ENCODE results near the gene NEDD4L. TPM values are rescaled to one million over a fixed set of nuclear protein-coding genes. Genes with fewer than 3 reads are reported as not detected.

NEDD4L gene
- total and polyA plus RNA-seq, 2 donors (not counting 1 experiment from before 2014, with no cell fraction given): 10.3 to 25.7 TPM

DNA sequence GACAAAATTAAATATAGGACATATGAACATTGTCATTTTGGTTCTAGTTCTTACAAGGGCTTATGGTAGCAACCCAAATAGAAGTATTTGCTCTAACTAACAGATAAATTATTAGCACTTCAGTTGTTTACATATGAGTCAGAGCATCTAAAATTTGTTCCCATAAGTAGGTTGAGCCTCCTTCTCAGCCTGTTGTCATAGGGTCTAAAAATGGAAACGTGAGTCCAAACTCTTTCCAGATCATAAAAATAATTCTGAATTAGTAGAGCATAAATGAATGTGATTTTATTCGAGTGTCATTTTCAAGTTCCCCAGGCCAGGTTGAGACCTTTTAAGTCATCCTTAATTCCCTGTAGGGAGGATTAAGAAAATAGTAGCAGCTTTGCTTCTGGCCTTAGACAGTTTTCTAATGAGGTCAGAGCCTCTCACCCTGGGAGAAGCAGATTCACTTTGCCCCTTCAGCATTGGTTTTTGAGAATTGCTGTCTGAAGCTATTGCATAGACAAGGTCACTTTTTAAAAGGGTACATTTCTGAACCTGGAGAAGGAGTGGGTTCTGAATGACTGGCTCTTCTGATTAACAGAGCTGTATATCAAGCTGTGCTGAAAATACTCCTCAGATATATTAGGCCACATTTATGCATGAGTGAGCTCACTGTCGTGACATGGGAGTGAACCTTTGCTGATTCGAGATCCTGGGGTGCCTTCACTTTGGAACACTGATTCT lies 164.3 kb downstream of the NEDD4L start:
- ATAC-seq (ENCODE audit: low read depth) (no peak), DNase-seq (no peak)
- Histone ChIP-seq H3K36me3 (replicated peaks in 1 of 2; ENCODE audit: control extremely low read depth in 1 of 2, control insufficient read depth in 1 of 2, extremely low read depth in 1 of 2, insufficient read depth in 2 of 2, low read length in 1 of 2) (no peaks in the 10 kb centered on the region), H3K4me3 (ENCODE audit: control extremely low read depth in 1 of 5, extremely low read depth in 1 of 5, insufficient read depth in 1 of 5, low read depth in 2 of 5, low read length in 4 of 5) (no peak overlapping the region), H3K79me2 (ENCODE audit: control insufficient read depth, insufficient read depth, low read length) (no peaks in the 10 kb centered on the region), H3K9me3 (ENCODE audit: control extremely low read depth in 1 of 3, control insufficient read depth in 2 of 3, insufficient read depth in 1 of 3, low read length in 2 of 3) (no peaks in the 10 kb centered on the region), H3K27ac (ENCODE audit: low read length in 2 of 2) (no peak overlapping the region), H3K27me3 (replicated peaks in 1 of 4; ENCODE audit: control extremely low read depth in 1 of 4, control insufficient read depth in 3 of 4, insufficient read depth in 4 of 4, low read length in 3 of 4) (no peaks in the 10 kb centered on the region), H4K20me1 (ENCODE audit: control insufficient read depth, insufficient read depth, low read length, poor library complexity, severe bottlenecking) (no peaks in the 10 kb centered on the region), H3K4me2 (replicated peaks; ENCODE audit: low read depth, low read length, poor library complexity, severe bottlenecking) (no peak overlapping the region), H2AFZ (ENCODE audit: insufficient read depth, low read depth, low read length, poor library complexity, severe bottlenecking) (no peak overlapping the region), H3K9ac (ENCODE audit: low read length) (no peak overlapping the region), H3K4me1 (ENCODE audit: control insufficient read depth in 2 of 2, insufficient read depth in 2 of 2, low read length in 2 of 2) (peaks cover 0 to 5% of the 10 kb centered on the region in 2 donors)
- no peak for TF ChIP-seq EZH2 (IDR thresholded peaks at IDR 0.05; ENCODE audit: borderline replicate concordance, insufficient read depth, low read depth, low read length, poor library complexity, severe bottlenecking)
- TF ChIP-seq, protein P1, sequence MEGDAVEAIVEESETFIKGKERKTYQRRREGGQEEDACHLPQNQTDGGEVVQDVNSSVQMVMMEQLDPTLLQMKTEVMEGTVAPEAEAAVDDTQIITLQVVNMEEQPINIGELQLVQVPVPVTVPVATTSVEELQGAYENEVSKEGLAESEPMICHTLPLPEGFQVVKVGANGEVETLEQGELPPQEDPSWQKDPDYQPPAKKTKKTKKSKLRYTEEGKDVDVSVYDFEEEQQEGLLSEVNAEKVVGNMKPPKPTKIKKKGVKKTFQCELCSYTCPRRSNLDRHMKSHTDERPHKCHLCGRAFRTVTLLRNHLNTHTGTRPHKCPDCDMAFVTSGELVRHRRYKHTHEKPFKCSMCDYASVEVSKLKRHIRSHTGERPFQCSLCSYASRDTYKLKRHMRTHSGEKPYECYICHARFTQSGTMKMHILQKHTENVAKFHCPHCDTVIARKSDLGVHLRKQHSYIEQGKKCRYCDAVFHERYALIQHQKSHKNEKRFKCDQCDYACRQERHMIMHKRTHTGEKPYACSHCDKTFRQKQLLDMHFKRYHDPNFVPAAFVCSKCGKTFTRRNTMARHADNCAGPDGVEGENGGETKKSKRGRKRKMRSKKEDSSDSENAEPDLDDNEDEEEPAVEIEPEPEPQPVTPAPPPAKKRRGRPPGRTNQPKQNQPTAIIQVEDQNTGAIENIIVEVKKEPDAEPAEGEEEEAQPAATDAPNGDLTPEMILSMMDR (IDR thresholded peaks at IDR 0.05): no peak
- Mint-ChIP-seq H3K27ac (no peak overlapping the region), H3K27me3 (no peaks in the 10 kb centered on the region), H3K4me1 (peaks cover 18% of the 10 kb centered on the region), H3K9me3 (ENCODE audit: insufficient read depth) (no peaks in the 10 kb centered on the region), H3K4me3 (no peak overlapping the region)
- POLR2A ChIA-PET: no interaction called here
- 79% methylated on average over 2 of the region's 4 CpGs for WGBS (ENCODE audit: insufficient coverage)
- CTCF ChIA-PET: interaction anchor here (1.2 kb wide), 1 partner anchor 27 kb away, joined by 4 read pairs; no protein-coding TSS in a partner anchor
- intact Hi-C loops (cut with micrococcal nuclease): no loop called here

DNA sequence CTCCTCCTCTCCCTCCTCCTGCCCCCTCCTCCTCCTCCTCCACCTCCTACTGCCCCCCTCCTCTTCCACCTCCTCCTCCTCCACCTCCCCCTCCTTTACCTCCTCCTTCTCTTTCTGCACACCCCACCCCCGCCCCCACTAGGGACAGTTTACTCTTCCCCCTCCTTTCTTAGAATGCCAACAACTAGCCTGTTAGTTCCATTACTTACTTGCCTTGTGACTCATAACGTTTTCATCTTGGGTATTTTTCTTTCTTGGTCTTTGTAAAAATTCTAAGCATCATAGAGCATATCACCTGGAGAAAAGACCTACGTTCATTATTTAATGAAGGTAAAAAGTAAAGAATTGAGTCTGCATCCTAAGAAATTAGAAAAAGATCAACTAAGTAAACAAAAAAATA lies 165.3 kb downstream of the NEDD4L start:
- H3K9me3 Mint-ChIP-seq (ENCODE audit: insufficient read depth): no peaks in the 10 kb centered on the region
- no peaks in the 10 kb centered on the region for H3K27me3 Mint-ChIP-seq
- no CpG with 5 or more reads among the region's 3 CpGs for WGBS (ENCODE audit: insufficient coverage)

More for the DNA sequence above, 165.3 kb downstream of the NEDD4L start:
- no peak overlapping the region for H2AFZ ChIP-seq (ENCODE audit: insufficient read depth, low read depth, low read length, poor library complexity, severe bottlenecking)
- ATAC-seq (ENCODE audit: low read depth): no peak
- H3K27ac ChIP-seq (ENCODE audit: low read length in 2 of 2): no peak overlapping the region
- H3K4me2 ChIP-seq (replicated peaks; ENCODE audit: low read depth, low read length, poor library complexity, severe bottlenecking): no peak overlapping the region
- H3K36me3 ChIP-seq (replicated peaks in 1 of 2; ENCODE audit: control extremely low read depth in 1 of 2, control insufficient read depth in 1 of 2, extremely low read depth in 1 of 2, insufficient read depth in 2 of 2, low read length in 1 of 2): no peaks in the 10 kb centered on the region
- POLR2A ChIA-PET: no interaction called here
- H3K4me3 Mint-ChIP-seq: no peak overlapping the region
- no peaks in the 10 kb centered on the region for H3K9me3 ChIP-seq (ENCODE audit: control extremely low read depth in 1 of 3, control insufficient read depth in 2 of 3, insufficient read depth in 1 of 3, low read length in 2 of 3)
- intact Hi-C loops (cut with micrococcal nuclease): no loop called here
- no peak overlapping the region for H3K4me3 ChIP-seq (ENCODE audit: control extremely low read depth in 1 of 5, extremely low read depth in 1 of 5, insufficient read depth in 1 of 5, low read depth in 2 of 5, low read length in 4 of 5)
- H3K27ac Mint-ChIP-seq: no peak overlapping the region
- no peak for TF ChIP-seq EZH2 (IDR thresholded peaks at IDR 0.05; ENCODE audit: borderline replicate concordance, insufficient read depth, low read depth, low read length, poor library complexity, severe bottlenecking)
- TF ChIP-seq, protein P1 (IDR thresholded peaks at IDR 0.05): no peak
- peaks cover 27% of the 10 kb centered on the region for H3K4me1 Mint-ChIP-seq
- H3K4me1 ChIP-seq (ENCODE audit: control insufficient read depth in 2 of 2, insufficient read depth in 2 of 2, low read length in 2 of 2): peaks cover 0 to 11% of the 10 kb centered on the region in 2 donors
- no peaks in the 10 kb centered on the region for H3K79me2 ChIP-seq (ENCODE audit: control insufficient read depth, insufficient read depth, low read length)
- no peaks in the 10 kb centered on the region for H4K20me1 ChIP-seq (ENCODE audit: control insufficient read depth, insufficient read depth, low read length, poor library complexity, severe bottlenecking)
- no peaks in the 10 kb centered on the region for H3K27me3 ChIP-seq (replicated peaks in 1 of 4; ENCODE audit: control extremely low read depth in 1 of 4, control insufficient read depth in 3 of 4, insufficient read depth in 4 of 4, low read length in 3 of 4)
- H3K9ac ChIP-seq (ENCODE audit: low read length): no peak overlapping the region
- CTCF ChIA-PET: interaction anchor here (1.2 kb wide), 1 partner anchor 28 kb away, joined by 4 read pairs; no protein-coding TSS in a partner anchor
- no peak for DNase-seq

Measured in B cell (primary cell).